SH-SY5Y (cell line): ENCODE measurements around the gene ABCC2.

Source experiments
- GATA2 ChIP-seq: IDR thresholded peaks from 2 replicates; pipeline ENCODE4 v1.6.1; 2011; ENCODE audit warnings: mild to moderate bottlenecking, low read depth, low read length
- GATA3 ChIP-seq: IDR thresholded peaks from 2 replicates; pipeline ENCODE4 v1.6.1; 2011; ENCODE audit warnings: low read depth, mild to moderate bottlenecking, low read length, moderate library complexity

- TF ChIP-seq GATA3: no peak
- TF ChIP-seq GATA2: no peak
These were observed 87.2 kb downstream of the ABCC2 start for GRCh38 chr10:99869581-99870122.
